OCI-LY1 (cell line): ENCODE data around the gene SPATA1.

ENCODE experiments used
- H2AFZ ChIP-seq: fragments of 200-600 bp; sonication (generic), shearing (Covaris generic); 2 replicates; pipeline ENCODE4 v1.6.0; 2014; ENCODE audit warnings: antibody characterized with exemption, mild to moderate bottlenecking, low read length
- H3F3A ChIP-seq: fragments of 200-600 bp; sonication (generic), shearing (Covaris generic); 2 replicates; pipeline ENCODE4 v1.6.0; 2014; ENCODE audit warnings: mild to moderate bottlenecking, antibody characterized with exemption, low read length, moderate library complexity; ENCODE audit not compliant: insufficient read depth
- H3K27ac ChIP-seq: fragments of 200-600 bp; sonication (generic); 2 replicates; pipeline ENCODE4 v1.5.1; 2014; ENCODE audit warnings: low read length, mixed run types, mild to moderate bottlenecking, low read depth; ENCODE audit not compliant: poor library complexity, severe bottlenecking
- H3K27me3 ChIP-seq: fragments of 200-600 bp; sonication (generic); 2 replicates; pipeline ENCODE4 v1.6.0; 2014; ENCODE audit warnings: antibody characterized with exemption, mild to moderate bottlenecking, low read length, moderate library complexity; ENCODE audit not compliant: insufficient read depth
- H3K36me3 ChIP-seq: fragments of 200-600 bp; sonication (generic); 2 replicates; pipeline ENCODE4 v1.6.1; 2014; ENCODE audit warnings: mild to moderate bottlenecking, antibody characterized with exemption, low read length, moderate library complexity, mixed read lengths; ENCODE audit not compliant: insufficient read depth
- H3K4me1 ChIP-seq: fragments of 200-600 bp; sonication (generic); 2 replicates; pipeline ENCODE4 v1.5.1; 2014; ENCODE audit warnings: mild to moderate bottlenecking, low read length, moderate library complexity; ENCODE audit not compliant: insufficient read depth, severe bottlenecking
- H3K4me2 ChIP-seq: fragments of 200-600 bp; sonication (generic), shearing (Covaris generic); 2 replicates; pipeline ENCODE4 v1.6.1; 2014; ENCODE audit warnings: low read length
- H3K4me3 ChIP-seq: fragments of 200-600 bp; sonication (generic); 2 replicates; pipeline ENCODE4 v1.5.1; 2014; ENCODE audit warnings: low read length, low read depth, mild to moderate bottlenecking, mixed read lengths; ENCODE audit not compliant: poor library complexity, severe bottlenecking
- H3K79me2 ChIP-seq: fragments of 200-600 bp; shearing (Covaris generic); 2 replicates; pipeline ENCODE4 v1.6.1; 2016; ENCODE audit warnings: mixed run types, low read length, mixed read lengths; ENCODE audit not compliant: insufficient read depth
- H3K9ac ChIP-seq: fragments of 200-600 bp; sonication (generic), shearing (Covaris generic); 2 replicates; pipeline ENCODE4 v1.6.1; 2014; ENCODE audit warnings: mild to moderate bottlenecking, low read length, mixed read lengths
- H3K9me2 ChIP-seq: fragments of 200-600 bp; sonication (generic), shearing (Covaris generic); 2 replicates; pipeline ENCODE4 v1.6.1; 2014; ENCODE audit warnings: low read depth, mild to moderate bottlenecking, low read length, mixed read lengths
- H3K9me3 ChIP-seq: fragments of 200-600 bp; shearing (Covaris generic); 2 replicates; pipeline ENCODE4 v1.6.1; 2014; ENCODE audit warnings: low read length, mixed read lengths
- H4K20me1 ChIP-seq: fragments of 200-600 bp; sonication (generic), shearing (Covaris generic); 2 replicates; pipeline ENCODE4 v1.6.0; 2016; ENCODE audit warnings: mild to moderate bottlenecking, low read length; ENCODE audit not compliant: insufficient read depth
- EZH2 ChIP-seq: fragments of 200-600 bp; sonication (generic), shearing (Covaris generic); IDR thresholded peaks from 2 replicates; pipeline ENCODE4 v1.8.0; 2017; ENCODE audit warnings: borderline replicate concordance, mixed run types, mild to moderate bottlenecking, antibody characterized with exemption, low read length, moderate library complexity, mixed read lengths
- TF ChIP-seq, protein P1 (sequence below): fragments of 200-600 bp; sonication (generic), shearing (Covaris generic); IDR thresholded peaks from 2 replicates; pipeline ENCODE4 v1.5.1; 2017; ENCODE audit warnings: mild to moderate bottlenecking, antibody characterized with exemption, low read length, moderate library complexity, mixed read lengths

Gene SPATA1

DNA sequence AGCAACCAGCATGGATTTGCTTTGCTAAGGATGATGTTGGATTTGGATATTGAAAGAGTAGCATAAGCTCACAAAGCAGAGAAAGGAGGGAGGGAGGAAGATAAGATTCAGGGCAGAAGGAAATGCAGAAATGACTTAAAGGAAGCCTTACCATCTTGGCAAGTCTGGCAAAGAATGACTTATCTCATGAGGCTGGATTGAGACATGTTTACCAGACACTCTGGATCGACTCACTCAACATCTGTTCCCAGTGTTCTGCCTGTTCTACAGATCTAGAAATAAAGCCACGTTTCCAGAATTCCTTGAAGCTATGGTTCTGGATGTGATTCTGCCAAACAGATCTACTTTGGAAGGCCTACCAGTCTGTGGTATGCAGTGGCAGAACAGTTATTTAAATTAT is 106.8 kb downstream of the SPATA1 start:
- H3K27ac ChIP-seq, result no peak overlapping the region
- 0 out of 2 replicates have a peak, but pooled peaks cover 4% of the 10 kb centered on the region for H3K27me3 ChIP-seq
- H3K9me3 ChIP-seq, result peaks cover 14% of the 10 kb centered on the region
- H3F3A ChIP-seq, result no peaks in the 10 kb centered on the region
- H3K9ac ChIP-seq, result no peak overlapping the region
- H3K36me3 ChIP-seq, result no peaks in the 10 kb centered on the region; the same call in 1 of the 2 replicates
- H3K9me2 ChIP-seq, result no peaks in the 10 kb centered on the region
- no peak overlapping the region for H3K4me3 ChIP-seq
- H3K4me1 ChIP-seq, result no peaks in the 10 kb centered on the region
- H3K79me2 ChIP-seq, result no peaks in the 10 kb centered on the region
- no peaks in the 10 kb centered on the region for H4K20me1 ChIP-seq
- H2AFZ ChIP-seq, result no peak overlapping the region
- H3K4me2 ChIP-seq, result no peak overlapping the region
- TF ChIP-seq, protein P1, sequence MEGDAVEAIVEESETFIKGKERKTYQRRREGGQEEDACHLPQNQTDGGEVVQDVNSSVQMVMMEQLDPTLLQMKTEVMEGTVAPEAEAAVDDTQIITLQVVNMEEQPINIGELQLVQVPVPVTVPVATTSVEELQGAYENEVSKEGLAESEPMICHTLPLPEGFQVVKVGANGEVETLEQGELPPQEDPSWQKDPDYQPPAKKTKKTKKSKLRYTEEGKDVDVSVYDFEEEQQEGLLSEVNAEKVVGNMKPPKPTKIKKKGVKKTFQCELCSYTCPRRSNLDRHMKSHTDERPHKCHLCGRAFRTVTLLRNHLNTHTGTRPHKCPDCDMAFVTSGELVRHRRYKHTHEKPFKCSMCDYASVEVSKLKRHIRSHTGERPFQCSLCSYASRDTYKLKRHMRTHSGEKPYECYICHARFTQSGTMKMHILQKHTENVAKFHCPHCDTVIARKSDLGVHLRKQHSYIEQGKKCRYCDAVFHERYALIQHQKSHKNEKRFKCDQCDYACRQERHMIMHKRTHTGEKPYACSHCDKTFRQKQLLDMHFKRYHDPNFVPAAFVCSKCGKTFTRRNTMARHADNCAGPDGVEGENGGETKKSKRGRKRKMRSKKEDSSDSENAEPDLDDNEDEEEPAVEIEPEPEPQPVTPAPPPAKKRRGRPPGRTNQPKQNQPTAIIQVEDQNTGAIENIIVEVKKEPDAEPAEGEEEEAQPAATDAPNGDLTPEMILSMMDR, result no peak
- TF ChIP-seq EZH2, result no peak

DNA sequence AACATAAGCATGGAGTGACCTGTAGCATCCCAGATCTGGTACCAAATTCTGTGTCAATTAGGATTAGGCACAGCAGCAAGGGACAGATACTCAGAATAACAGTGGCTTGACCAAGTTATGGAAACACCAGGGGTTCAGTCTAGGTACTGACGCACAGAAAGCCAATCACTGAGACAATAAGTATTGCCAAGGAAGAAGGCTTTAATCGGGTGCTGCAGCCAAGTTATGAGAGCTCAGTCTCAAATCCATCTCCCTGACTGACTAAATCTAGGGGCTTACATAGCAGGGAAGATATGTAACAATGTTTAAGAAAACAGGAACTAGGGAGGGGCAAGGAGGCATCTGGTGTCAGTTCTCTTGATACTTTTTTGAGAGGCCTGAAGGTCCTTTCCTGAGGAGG is 107.7 kb downstream of the SPATA1 start:
- Histone ChIP-seq H3K36me3 (no peaks in the 10 kb centered on the region; the same call in 1 of the 2 replicates), H2AFZ (no peak overlapping the region), H3K79me2 (no peaks in the 10 kb centered on the region), H3K9me3 (peaks cover 14% of the 10 kb centered on the region), H3K4me2 (no peak overlapping the region), H3K27me3 (0 out of 2 replicates have a peak, but pooled peaks cover 4% of the 10 kb centered on the region), H3K4me3 (no peak overlapping the region), H3K9ac (no peak overlapping the region), H3K27ac (no peak overlapping the region), H3F3A (no peaks in the 10 kb centered on the region), H3K4me1 (no peaks in the 10 kb centered on the region), H4K20me1 (no peaks in the 10 kb centered on the region), H3K9me2 (no peaks in the 10 kb centered on the region)
- no peak for TF ChIP-seq EZH2
- TF ChIP-seq, protein P1, result no peak

DNA sequence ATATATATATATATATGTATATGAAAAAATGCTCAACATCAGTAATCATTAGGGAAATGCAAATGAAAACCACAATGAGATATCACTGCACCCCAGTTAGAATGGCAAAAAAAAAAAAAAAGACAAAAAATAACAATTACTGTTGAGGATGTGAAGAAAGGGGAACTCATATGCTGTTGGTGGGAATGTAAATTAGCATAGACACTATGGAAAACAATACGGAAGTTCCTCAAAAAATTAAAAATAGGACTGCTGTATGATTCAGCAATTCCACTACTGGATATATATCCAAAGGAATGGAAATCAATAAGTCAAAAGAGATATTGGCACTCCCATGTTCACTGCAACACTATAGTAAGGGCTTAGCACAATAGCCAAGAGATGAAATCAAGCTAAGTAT is 109.6 kb downstream of the SPATA1 start:
- H2AFZ ChIP-seq, result no peak overlapping the region
- peaks cover 10% of the 10 kb centered on the region for H3K4me1 ChIP-seq

More for the DNA sequence above, 109.6 kb downstream of the SPATA1 start:
- Histone ChIP-seq H3K9me2 (no peaks in the 10 kb centered on the region), H3K4me2 (no peak overlapping the region), H3K27me3 (0 out of 2 replicates have a peak, but pooled peaks cover 4% of the 10 kb centered on the region), H4K20me1 (no peaks in the 10 kb centered on the region), H3K79me2 (no peaks in the 10 kb centered on the region), H3K9ac (no peak overlapping the region), H3K36me3 (no peaks in the 10 kb centered on the region; the same call in 1 of the 2 replicates), H3K9me3 (peaks cover 14% of the 10 kb centered on the region), H3K27ac (no peak overlapping the region), H3F3A (no peaks in the 10 kb centered on the region), H3K4me3 (no peak overlapping the region)
- TF ChIP-seq EZH2, result no peak
- TF ChIP-seq, protein P1, result no peak
